Effector memory CD4-positive, alpha-beta T cell (primary cell): ENCODE results near the gene CPOX.

ENCODE experiments used
- DNase-seq, 3 donors: peaks; one replicate each; pipeline ENCODE4 v3.0.0-alpha.2; 2020
- H3K27ac ChIP-seq: 2 replicates; pipeline ENCODE4 v1.7.0; 2013; ENCODE audit warnings: mild to moderate bottlenecking, low read length, moderate library complexity; ENCODE audit not compliant: insufficient read depth, poor library complexity, severe bottlenecking
- H3K27me3 ChIP-seq: replicated peaks from 2 replicates; pipeline ENCODE4 v1.7.0; 2013; ENCODE audit warnings: mild to moderate bottlenecking, low read length; ENCODE audit not compliant: insufficient read depth, control insufficient read depth, poor library complexity, severe bottlenecking
- H3K36me3 ChIP-seq: 2 replicates; pipeline ENCODE4 v1.7.0; 2013; ENCODE audit warnings: mild to moderate bottlenecking, low read length, moderate library complexity; ENCODE audit not compliant: control insufficient read depth, insufficient read depth
- H3K4me1 ChIP-seq: 2 replicates; pipeline ENCODE4 v1.7.0; 2013; ENCODE audit warnings: low read length, mild to moderate bottlenecking; ENCODE audit not compliant: control insufficient read depth, insufficient read depth, poor library complexity, severe bottlenecking
- H3K4me3 ChIP-seq: 2 replicates; pipeline ENCODE4 v1.7.0; 2013; ENCODE audit warnings: low read length, low read depth, mild to moderate bottlenecking; ENCODE audit not compliant: insufficient read depth, poor library complexity, severe bottlenecking
- H3K9me3 ChIP-seq: 2 replicates; pipeline ENCODE4 v1.7.0; 2013; ENCODE audit warnings: mild to moderate bottlenecking, low read length, moderate library complexity; ENCODE audit not compliant: control insufficient read depth

CPOX gene

GRCh38 chr3:98530676-98531075, 62.7 kb downstream of the CPOX start:
- H3K27me3 ChIP-seq = no peaks in the 10 kb centered on the region
- no peak for DNase-seq
- no peaks in the 10 kb centered on the region for H3K36me3 ChIP-seq
- no peaks in the 10 kb centered on the region for H3K9me3 ChIP-seq
- no peaks in the 10 kb centered on the region for H3K4me1 ChIP-seq
- no peak overlapping the region for H3K4me3 ChIP-seq
- no peak overlapping the region for H3K27ac ChIP-seq

GRCh38 chr3:98529856-98530459, 63.5 kb downstream of the CPOX start:
- H3K4me1 ChIP-seq = no peaks in the 10 kb centered on the region
- no peaks in the 10 kb centered on the region for H3K9me3 ChIP-seq
- H3K4me3 ChIP-seq = no peak overlapping the region
- no peak for DNase-seq
- H3K27me3 ChIP-seq = no peaks in the 10 kb centered on the region
- no peaks in the 10 kb centered on the region for H3K36me3 ChIP-seq
- H3K27ac ChIP-seq = no peak overlapping the region
